Thyroid gland (tissue), 4 donors: ENCODE results near the gene CALY.

ENCODE experiments used
- POLR2A ChIP-seq, 2 donors: fragments of 450-650 bp; IDR thresholded peaks; one replicate each; pipeline ENCODE4 v1.6.1; 2017; ENCODE audit warnings: antibody characterized with exemption in 2 of 2, mild to moderate bottlenecking in 2 of 2, moderate library complexity in 1 of 2
- TF ChIP-seq, protein P1 (sequence below), 6 experiments: fragments of 200-600 bp in 3 of 6; fragments of 450-650 bp in 3 of 6; sonication (generic) in 3 of 6; IDR thresholded peaks; one replicate each; pipeline ENCODE4 v1.5.1; 2016 to 2019; ENCODE audit warnings: antibody characterized with exemption in 6 of 6, mild to moderate bottlenecking in 2 of 6, inconsistent platforms in 1 of 6, moderate library complexity in 1 of 6

DNA sequence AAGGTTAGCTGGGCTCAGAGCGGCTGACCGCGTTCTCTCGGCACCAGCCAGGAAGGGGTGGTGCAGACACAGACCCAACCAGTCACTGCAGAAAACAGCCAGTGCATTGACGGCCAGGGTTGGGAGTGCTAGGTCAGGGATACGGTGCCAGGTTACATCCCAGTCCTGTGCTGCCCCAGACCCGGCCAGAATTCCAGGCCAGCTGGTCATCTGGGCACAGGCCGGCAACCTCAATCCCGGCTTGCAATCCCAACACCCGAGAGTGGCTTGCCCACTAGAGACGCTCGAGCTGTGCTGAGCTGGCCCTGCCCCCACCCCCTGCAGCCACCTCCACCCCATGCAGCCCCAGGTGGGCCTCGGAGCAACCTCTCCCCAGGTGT, 14.2 kb upstream of the CALY start:
- TF ChIP-seq, protein P1, sequence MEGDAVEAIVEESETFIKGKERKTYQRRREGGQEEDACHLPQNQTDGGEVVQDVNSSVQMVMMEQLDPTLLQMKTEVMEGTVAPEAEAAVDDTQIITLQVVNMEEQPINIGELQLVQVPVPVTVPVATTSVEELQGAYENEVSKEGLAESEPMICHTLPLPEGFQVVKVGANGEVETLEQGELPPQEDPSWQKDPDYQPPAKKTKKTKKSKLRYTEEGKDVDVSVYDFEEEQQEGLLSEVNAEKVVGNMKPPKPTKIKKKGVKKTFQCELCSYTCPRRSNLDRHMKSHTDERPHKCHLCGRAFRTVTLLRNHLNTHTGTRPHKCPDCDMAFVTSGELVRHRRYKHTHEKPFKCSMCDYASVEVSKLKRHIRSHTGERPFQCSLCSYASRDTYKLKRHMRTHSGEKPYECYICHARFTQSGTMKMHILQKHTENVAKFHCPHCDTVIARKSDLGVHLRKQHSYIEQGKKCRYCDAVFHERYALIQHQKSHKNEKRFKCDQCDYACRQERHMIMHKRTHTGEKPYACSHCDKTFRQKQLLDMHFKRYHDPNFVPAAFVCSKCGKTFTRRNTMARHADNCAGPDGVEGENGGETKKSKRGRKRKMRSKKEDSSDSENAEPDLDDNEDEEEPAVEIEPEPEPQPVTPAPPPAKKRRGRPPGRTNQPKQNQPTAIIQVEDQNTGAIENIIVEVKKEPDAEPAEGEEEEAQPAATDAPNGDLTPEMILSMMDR (IDR thresholded peaks at IDR 0.05) = no peak
- no peak for TF ChIP-seq POLR2A (IDR thresholded peaks at IDR 0.05)
